CD4-positive, alpha-beta T cell (primary cell): Measurements from ENCODE around the gene FGF22. TPM values are rescaled to one million over a fixed set of nuclear protein-coding genes. Genes with fewer than 3 reads are reported as not detected.
A peak's percentile ranks its signal among the peaks of the same experiment; 100 is the strongest.

Experiments used
- ATAC-seq: fragments of 200-7000 bp; cut with Tn5 transposase; one replicate; pipeline ENCODE4 v1.10.0; 2022; ENCODE audit warnings: mild to moderate bottlenecking; ENCODE audit not compliant: poor library complexity
- CTCF ChIA-PET: fragments of 350-600 bp; sonication (Branson Sonifier 250); formaldehyde crosslinking; loops from one replicate; lab custom pipeline; 2021; ENCODE audit warnings: antibody characterized with exemption, inconsistent platforms; lab: Charles Lee
- POLR2A ChIA-PET: fragments of 350-600 bp; sonication (Branson Sonifier 250); formaldehyde crosslinking; loops from one replicate; lab custom pipeline; 2021; ENCODE audit warnings: antibody characterized with exemption, inconsistent platforms; lab: Charles Lee
- DNase-seq, 14 experiments: peaks; one replicate each; pipeline ENCODE4 v3.0.0-alpha.2; 2013 to 2020; ENCODE audit warnings: mixed read lengths in 2 of 14
- H3K27ac ChIP-seq, 2 donors: one replicate each; pipeline versions ENCODE4 v1.5.1 to v1.7.0; 2013; ENCODE audit warnings: low read length in 2 of 2, low read depth in 1 of 2, mild to moderate bottlenecking in 1 of 2
- H3K27me3 ChIP-seq, 2 experiments: 1 replicate in 1 of 2; 2 replicates in 1 of 2; pipeline versions ENCODE4 v1.6.1 to v1.7.0; 2013; ENCODE audit warnings: low read length in 2 of 2, control low read depth in 1 of 2, mild to moderate bottlenecking in 1 of 2, moderate library complexity in 1 of 2; ENCODE audit not compliant: insufficient read depth in 2 of 2, control insufficient read depth in 1 of 2
- H3K36me3 ChIP-seq: one replicate; pipeline ENCODE4 v1.6.1; 2013; ENCODE audit warnings: low read length, control low read depth; ENCODE audit not compliant: insufficient read depth
- H3K4me1 ChIP-seq: one replicate; pipeline ENCODE4 v1.6.1; 2013; ENCODE audit warnings: low read length, control low read depth; ENCODE audit not compliant: insufficient read depth
- H3K4me3 ChIP-seq: one replicate; pipeline ENCODE4 v1.5.1; 2013; ENCODE audit warnings: mild to moderate bottlenecking, low read length, moderate library complexity
- H3K9me3 ChIP-seq, 2 experiments: 1 replicate in 1 of 2; 2 replicates in 1 of 2; pipeline versions ENCODE4 v1.6.1 to v1.7.0; 2013; ENCODE audit warnings: low read length in 2 of 2, mild to moderate bottlenecking in 2 of 2, control low read depth in 1 of 2, moderate library complexity in 1 of 2; ENCODE audit not compliant: control insufficient read depth in 1 of 2, insufficient read depth in 1 of 2
- H3K27ac Mint-ChIP-seq: one replicate; pipeline ENCODE4 v1.8.0; 2020; ENCODE audit warnings: mixed read lengths
- H3K27me3 Mint-ChIP-seq: one replicate; pipeline ENCODE4 v1.8.0; 2021; ENCODE audit warnings: mixed read lengths
- H3K36me3 Mint-ChIP-seq: one replicate; pipeline ENCODE4 v1.8.0; 2021; ENCODE audit warnings: low read depth, mixed read lengths
- H3K4me1 Mint-ChIP-seq: one replicate; pipeline ENCODE4 v1.8.0; 2021; ENCODE audit warnings: low read depth, mixed read lengths
- H3K4me3 Mint-ChIP-seq: one replicate; pipeline ENCODE4 v1.8.0; 2020; ENCODE audit warnings: mild to moderate bottlenecking, mixed read lengths
- H3K9me3 Mint-ChIP-seq: one replicate; pipeline ENCODE4 v1.8.0; 2020; ENCODE audit warnings: mixed read lengths
- intact Hi-C, 2 experiments: fragments of 100-400 bp; cut with DNase I in 1 of 2; cut with micrococcal nuclease in 1 of 2; formaldehyde crosslinking; loops; one replicate each; pipeline versions ENCODE4 v1.15.1 to v1.9.0; 2023 to 2025; cut with DNase I, micrococcal nuclease
- total RNA-seq, 174 experiments: library from RNA in 2 of 174; stranded (reverse) in 2 of 174; gene quantifications; one replicate each; pipeline ENCODE4 v1.2.3 and lab custom pipeline; 2021 to 2026
- TF ChIP-seq, protein P1 (sequence below): fragments of 200-600 bp; IDR thresholded peaks from one replicate; pipeline ENCODE4 v1.8.0; 2022; ENCODE audit warnings: antibody characterized with exemption, mild to moderate bottlenecking

The FGF22 gene
- total RNA-seq, 2 experiments from 2014 or later, result 0.42 to 0.49 TPM

- peaks cover 24% of the 10 kb centered on the region for H3K36me3 Mint-ChIP-seq
- no peak overlapping the region for H3K27ac ChIP-seq
- no peaks in the 10 kb centered on the region for H3K4me1 Mint-ChIP-seq
- POLR2A ChIA-PET, result no interaction called here
- ATAC-seq (no peak), DNase-seq (no peak)
- H3K4me3 ChIP-seq, result no peak overlapping the region
- no peak overlapping the region for H3K4me3 Mint-ChIP-seq
- CTCF ChIA-PET, result interaction anchor here (0.7 kb wide), 1 partner anchor 10 kb away, joined by 3 read pairs; no protein-coding TSS in a partner anchor
- H3K27ac Mint-ChIP-seq, result no peak overlapping the region
- no peaks in the 10 kb centered on the region for H3K9me3 ChIP-seq
- no peaks in the 10 kb centered on the region for H3K27me3 Mint-ChIP-seq
- H3K9me3 Mint-ChIP-seq, result no peaks in the 10 kb centered on the region
- H3K27me3 ChIP-seq, result no peaks in the 10 kb centered on the region
- intact Hi-C loops, result no loop called here
- H3K36me3 ChIP-seq, result peaks cover 32% of the 10 kb centered on the region
- TF ChIP-seq, protein P1, sequence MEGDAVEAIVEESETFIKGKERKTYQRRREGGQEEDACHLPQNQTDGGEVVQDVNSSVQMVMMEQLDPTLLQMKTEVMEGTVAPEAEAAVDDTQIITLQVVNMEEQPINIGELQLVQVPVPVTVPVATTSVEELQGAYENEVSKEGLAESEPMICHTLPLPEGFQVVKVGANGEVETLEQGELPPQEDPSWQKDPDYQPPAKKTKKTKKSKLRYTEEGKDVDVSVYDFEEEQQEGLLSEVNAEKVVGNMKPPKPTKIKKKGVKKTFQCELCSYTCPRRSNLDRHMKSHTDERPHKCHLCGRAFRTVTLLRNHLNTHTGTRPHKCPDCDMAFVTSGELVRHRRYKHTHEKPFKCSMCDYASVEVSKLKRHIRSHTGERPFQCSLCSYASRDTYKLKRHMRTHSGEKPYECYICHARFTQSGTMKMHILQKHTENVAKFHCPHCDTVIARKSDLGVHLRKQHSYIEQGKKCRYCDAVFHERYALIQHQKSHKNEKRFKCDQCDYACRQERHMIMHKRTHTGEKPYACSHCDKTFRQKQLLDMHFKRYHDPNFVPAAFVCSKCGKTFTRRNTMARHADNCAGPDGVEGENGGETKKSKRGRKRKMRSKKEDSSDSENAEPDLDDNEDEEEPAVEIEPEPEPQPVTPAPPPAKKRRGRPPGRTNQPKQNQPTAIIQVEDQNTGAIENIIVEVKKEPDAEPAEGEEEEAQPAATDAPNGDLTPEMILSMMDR, result no peak
- peaks cover 9% of the 10 kb centered on the region for H3K4me1 ChIP-seq
Observed at GRCh38 chr19:644789-645188, 5.1 kb downstream of the FGF22 start.

DNA sequence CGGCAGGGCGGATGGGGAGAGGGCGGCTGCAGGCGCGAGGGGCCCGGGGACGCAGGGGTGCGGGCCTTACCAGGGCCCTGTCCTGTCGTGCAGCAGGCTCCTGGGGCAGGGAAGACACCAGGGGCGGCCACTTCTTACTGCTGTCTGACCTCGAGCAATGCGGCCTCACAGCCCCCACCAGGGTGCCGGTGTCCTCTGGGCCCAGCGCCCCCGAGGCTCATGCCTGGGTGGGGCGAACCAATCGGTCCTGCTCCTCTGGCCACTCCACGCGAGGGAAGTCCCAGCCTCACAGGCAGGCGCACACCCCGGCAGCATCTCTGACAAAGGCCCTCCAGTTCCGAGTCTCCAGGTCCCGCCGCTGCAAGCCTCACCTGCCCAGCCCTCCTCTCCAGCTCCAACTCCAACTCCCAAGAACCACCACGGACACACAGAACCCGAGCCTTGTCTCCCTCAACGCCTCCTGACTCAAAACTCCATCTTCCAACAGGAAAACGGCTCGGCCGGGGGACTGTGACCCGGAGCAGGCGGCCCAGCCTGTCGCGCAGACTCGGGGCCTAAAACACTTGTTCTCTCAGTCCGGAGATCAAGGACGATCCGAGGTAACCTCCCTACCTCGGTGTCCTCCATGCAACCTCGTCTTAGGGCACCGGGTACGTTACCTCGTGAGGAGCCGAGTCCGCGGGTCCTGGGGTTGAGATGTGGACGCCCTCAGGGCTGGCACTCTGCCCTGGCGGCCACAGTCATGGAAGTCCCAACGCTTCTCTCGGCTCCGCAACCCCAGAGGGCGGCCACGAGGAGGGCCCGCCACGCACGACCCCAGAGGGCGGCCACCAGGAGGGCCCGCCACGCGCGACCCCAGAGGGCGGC lies 6.5 kb downstream of the FGF22 start:
- Histone ChIP-seq H3K36me3 (peaks cover 43% of the 10 kb centered on the region), H3K27ac (no peak overlapping the region), H3K27me3 (no peaks in the 10 kb centered on the region), H3K9me3 (no peaks in the 10 kb centered on the region), H3K4me1 (no peaks in the 10 kb centered on the region), H3K4me3 (no peak overlapping the region)
- Mint-ChIP-seq H3K4me3 (no peak overlapping the region), H3K27ac (no peak overlapping the region), H3K9me3 (no peaks in the 10 kb centered on the region), H3K4me1 (no peaks in the 10 kb centered on the region), H3K36me3 (peaks cover 29% of the 10 kb centered on the region), H3K27me3 (no peaks in the 10 kb centered on the region)
- ATAC-seq (no peak), DNase-seq (peak in 1 of 14 experiments; percentile 32)
- ChIA-PET POLR2A (no interaction called here), CTCF (interaction anchor here (0.9 kb wide), 1 partner anchor 19 kb away, joined by 3 read pairs; no protein-coding TSS in a partner anchor)
- TF ChIP-seq, protein P1, result no peak
- intact Hi-C loops, result no loop called here

DNA sequence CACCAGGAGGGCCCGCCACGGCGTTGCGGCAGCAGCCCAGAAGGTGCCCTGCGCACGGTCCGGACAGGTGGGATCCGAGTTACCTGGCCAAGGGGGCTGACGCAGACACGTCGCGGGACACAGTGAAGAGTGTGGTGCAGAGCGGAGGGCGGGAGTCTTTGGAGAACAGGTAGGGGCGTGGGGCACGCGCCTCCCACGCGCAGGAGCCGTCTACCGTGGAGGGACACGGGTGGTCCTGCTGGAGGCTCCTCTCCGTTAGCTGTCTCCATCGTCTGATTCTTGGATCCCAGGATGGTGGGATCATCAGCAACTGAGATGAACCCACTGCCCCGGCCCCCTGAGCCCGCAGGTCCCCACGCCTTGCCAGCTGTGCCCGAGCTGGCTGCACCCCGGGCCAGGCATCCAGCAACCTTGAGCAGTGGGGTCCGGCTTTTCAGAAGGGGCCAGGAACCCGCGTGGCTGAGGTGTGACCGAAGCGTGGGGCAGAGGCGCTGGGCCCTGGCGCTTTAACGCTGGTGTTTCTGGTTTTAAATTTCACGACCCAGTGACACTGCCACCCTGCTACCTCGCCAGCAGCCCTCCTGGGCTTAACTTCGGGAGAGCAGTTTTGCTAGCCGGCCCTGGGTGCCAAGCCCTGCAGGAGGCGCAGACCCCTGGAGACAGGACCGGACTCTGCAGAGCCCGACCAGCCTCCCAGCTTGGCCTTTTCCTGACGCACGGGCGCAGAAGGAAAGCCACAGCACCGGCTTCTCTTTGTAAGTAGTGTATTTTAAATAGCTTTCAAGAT lies 7.3 kb downstream of the FGF22 start:
- no peaks in the 10 kb centered on the region for H3K4me1 Mint-ChIP-seq
- peaks cover 29% of the 10 kb centered on the region for H3K36me3 Mint-ChIP-seq
- Histone ChIP-seq H3K27ac (no peak overlapping the region), H3K9me3 (no peaks in the 10 kb centered on the region), H3K4me1 (no peaks in the 10 kb centered on the region), H3K27me3 (no peaks in the 10 kb centered on the region), H3K4me3 (no peak overlapping the region), H3K36me3 (peaks cover 51% of the 10 kb centered on the region)
- intact Hi-C loops, result no loop called here
- no peaks in the 10 kb centered on the region for H3K9me3 Mint-ChIP-seq
- DNase-seq (peak in 1 of 14 experiments; percentile 33), ATAC-seq (no peak)
- no peaks in the 10 kb centered on the region for H3K27me3 Mint-ChIP-seq
- no peak overlapping the region for H3K4me3 Mint-ChIP-seq
- POLR2A ChIA-PET, result interaction anchor here (1.2 kb wide), 1 partner anchor 10 kb away, joined by 5 read pairs; no protein-coding TSS in a partner anchor
- TF ChIP-seq, protein P1, result no peak
- no peak overlapping the region for H3K27ac Mint-ChIP-seq
- CTCF ChIA-PET, result interaction anchor here (0.9 kb wide), 1 partner anchor 20 kb away, joined by 3 read pairs; no protein-coding TSS in a partner anchor
